DND-41 (cell line): ENCODE data around the gene SLC7A7.
"Not testable (repeated sequence)": the region's sequence is repeated elsewhere in the genome, so short reads cannot be mapped to it uniquely, and the experiment has no call there.

Source experiments
- CTCF ChIP-seq: IDR thresholded peaks from 2 replicates; pipeline ENCODE4 v1.5.1; 2012; ENCODE audit warnings: borderline replicate concordance, low read length, moderate library complexity, mild to moderate bottlenecking; ENCODE audit not compliant: poor library complexity, severe bottlenecking; ENCODE audit errors: extremely low read depth
- EZH2 ChIP-seq: IDR thresholded peaks from 3 replicates; pipeline ENCODE4 v1.6.1; 2012; ENCODE audit warnings: borderline replicate concordance, low read depth, mild to moderate bottlenecking, moderate library complexity, low read length, inconsistent platforms; ENCODE audit not compliant: severe bottlenecking

GRCh38 chr14:22829076-22829660, 13.9 kb upstream of the SLC7A7 start:
- TF ChIP-seq CTCF, EZH2: not testable (repeated sequence)
